ENCODE results near the gene ATXN7L1. TPM values are rescaled to one million over a fixed set of nuclear protein-coding genes. Genes with fewer than 3 reads are reported as not detected.
"Not testable (repeated sequence)": the region's sequence is repeated elsewhere in the genome, so short reads cannot be mapped to it uniquely, and the experiment has no call there.

The ATXN7L1 gene
- polyA plus RNA-seq, 4 donors, result 8.4 to 13.7 (median 11.8) TPM

- no peak for DNase-seq (ENCODE audit: low read depth in 4 of 4, low spot score in 2 of 4)
Observed at GRCh38 chr7:105862276-105862675, 14.1 kb downstream of the ATXN7L1 start.

GRCh38 chr7:105861224-105861623 lies 15.2 kb downstream of the ATXN7L1 start:
- no peak for DNase-seq (ENCODE audit: low read depth in 4 of 4, low spot score in 2 of 4)

DNA sequence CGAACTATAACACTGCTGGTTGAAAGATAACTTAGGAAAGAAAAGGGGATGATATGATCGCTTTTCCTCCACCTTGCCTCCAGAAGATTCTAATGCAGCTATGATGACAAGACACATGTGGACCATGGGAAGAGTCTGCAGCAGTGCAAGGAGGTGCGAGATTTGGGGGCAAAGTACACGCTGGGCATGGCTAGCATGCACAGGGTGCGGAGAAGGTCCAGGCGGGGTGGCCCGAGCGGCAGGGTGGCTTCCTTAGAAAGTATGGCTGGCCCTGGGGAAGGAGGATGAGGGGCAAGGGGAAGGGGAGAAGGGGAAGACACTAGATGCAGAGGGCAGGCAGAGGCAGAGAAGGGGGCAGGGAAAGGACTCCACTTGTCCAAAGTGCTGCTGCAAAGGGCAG lies 15.6 kb downstream of the ATXN7L1 start:
- DNase-seq (ENCODE audit: low read depth in 4 of 4, low spot score in 2 of 4), result no peak

DNA sequence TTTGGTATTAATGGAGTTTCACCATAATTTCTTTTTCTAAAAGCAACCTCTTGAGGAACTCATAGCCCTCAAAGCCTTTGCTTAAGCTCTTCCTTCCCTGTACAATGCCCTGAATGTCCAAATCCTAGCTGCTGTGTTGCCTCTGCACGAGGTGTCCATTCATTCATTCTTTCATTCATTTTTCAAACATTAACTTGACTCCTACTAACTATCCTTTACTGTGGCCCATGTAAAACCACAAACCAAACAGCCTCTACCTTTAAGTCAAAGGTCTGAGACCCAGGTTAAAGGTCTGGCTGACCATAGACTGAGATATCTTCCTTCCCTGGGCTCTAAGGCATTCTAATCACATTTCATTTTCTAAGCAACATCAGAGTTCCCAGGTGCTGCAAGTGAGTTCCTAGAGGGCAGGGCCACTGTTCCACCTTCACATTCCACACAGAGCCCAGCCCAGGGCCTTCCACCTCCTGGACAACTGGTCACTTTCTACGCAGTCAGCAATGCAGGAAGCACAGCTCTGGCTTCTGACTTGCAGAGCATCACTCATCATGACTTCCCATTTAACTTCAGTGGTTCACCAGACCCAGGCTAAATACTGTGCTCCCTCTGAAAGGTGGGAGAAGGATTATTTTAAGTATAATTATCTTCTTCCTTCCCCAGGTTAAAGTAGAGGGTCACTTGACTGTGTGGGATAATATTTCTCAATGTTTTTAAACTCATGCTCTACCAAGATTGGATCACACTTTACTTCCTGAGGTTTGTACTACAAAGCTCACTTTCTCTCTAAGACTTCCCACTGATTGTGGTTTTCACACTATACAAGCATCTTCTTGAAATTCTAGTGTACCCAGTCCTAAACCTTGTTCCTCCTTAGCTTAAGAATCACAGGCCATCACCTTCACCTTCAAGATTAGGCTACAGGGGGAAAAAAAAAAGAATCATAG lies 19.1 kb downstream of the ATXN7L1 start:
- no peak for DNase-seq (ENCODE audit: low read depth in 4 of 4, low spot score in 2 of 4)

- DNase-seq (ENCODE audit: low read depth in 4 of 4, low spot score in 2 of 4), result no peak
Observed at GRCh38 chr7:105854498-105854897, 21.9 kb downstream of the ATXN7L1 start.

GRCh38 chr7:105853931-105854419 lies 22.4 kb downstream of the ATXN7L1 start:
- DNase-seq (ENCODE audit: low read depth in 4 of 4, low spot score in 2 of 4), result peak in 3 of 4 donors; percentile 26 to 53 (median 28)

- DNase-seq (ENCODE audit: low read depth in 4 of 4, low spot score in 2 of 4), result no peak
Observed at GRCh38 chr7:105851064-105851463, 25.3 kb downstream of the ATXN7L1 start.

DNA sequence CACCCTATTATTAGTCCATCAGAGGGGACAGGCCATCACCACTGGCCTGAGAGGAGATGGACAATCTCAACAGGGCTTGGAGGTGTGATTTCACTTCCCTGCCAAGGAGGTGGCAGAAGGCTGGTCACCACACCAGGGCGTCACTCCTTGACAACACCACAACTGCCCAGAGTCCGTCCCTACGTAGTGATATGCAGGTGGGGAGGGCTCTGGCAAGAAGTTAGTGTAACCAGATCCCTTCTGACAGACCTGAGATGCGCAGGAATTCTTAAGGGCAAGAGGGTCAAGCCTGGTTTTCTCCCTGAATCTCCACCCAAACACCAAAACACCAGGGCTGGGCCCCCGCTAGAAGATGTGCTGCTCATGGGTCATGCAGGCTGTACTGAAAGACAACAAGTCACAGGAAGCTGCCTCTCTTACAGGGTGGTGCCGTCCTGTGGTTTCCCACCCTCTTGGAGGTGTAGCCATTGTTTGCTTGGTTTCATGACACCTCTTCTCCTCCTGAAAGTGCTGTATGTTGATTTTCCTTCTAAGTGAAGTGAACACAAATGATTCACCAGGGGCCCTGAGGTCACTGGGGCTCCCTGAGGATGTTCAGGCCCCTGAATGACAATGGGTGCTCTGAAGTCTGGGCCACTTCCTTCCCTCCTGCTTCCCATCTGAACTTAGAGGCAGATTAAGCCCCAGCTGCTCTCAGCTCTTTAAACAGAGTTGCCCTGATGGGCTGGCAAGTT lies 27.1 kb downstream of the ATXN7L1 start:
- no peak for DNase-seq (ENCODE audit: low read depth in 4 of 4, low spot score in 2 of 4)

DNA sequence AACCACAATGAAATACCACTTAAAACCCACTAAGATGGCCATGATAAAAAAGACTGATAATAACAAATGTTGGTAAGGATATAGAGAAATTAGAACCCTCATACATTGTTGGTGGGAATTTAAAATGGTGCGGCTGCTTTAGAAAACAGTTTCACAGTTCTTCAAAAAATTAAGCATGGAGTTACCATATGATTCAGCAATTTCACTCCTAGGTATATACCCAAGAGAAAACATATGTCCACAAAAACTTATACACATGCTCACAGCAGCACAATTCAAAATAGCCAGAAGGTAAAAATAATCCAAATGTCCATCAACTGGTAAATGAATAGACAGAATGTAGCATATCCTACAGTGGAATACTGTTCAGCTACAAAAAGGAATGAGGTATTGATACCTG lies 30.0 kb downstream of the ATXN7L1 start:
- no peak for DNase-seq (ENCODE audit: low read depth in 4 of 4, low spot score in 2 of 4)

- DNase-seq (ENCODE audit: low read depth in 4 of 4, low spot score in 2 of 4), result not testable (repeated sequence)
Observed at GRCh38 chr7:105844681-105845080, 31.7 kb downstream of the ATXN7L1 start.

GRCh38 chr7:105841866-105842265 lies 34.5 kb downstream of the ATXN7L1 start:
- no peak for DNase-seq (ENCODE audit: low read depth in 4 of 4, low spot score in 2 of 4)

DNA sequence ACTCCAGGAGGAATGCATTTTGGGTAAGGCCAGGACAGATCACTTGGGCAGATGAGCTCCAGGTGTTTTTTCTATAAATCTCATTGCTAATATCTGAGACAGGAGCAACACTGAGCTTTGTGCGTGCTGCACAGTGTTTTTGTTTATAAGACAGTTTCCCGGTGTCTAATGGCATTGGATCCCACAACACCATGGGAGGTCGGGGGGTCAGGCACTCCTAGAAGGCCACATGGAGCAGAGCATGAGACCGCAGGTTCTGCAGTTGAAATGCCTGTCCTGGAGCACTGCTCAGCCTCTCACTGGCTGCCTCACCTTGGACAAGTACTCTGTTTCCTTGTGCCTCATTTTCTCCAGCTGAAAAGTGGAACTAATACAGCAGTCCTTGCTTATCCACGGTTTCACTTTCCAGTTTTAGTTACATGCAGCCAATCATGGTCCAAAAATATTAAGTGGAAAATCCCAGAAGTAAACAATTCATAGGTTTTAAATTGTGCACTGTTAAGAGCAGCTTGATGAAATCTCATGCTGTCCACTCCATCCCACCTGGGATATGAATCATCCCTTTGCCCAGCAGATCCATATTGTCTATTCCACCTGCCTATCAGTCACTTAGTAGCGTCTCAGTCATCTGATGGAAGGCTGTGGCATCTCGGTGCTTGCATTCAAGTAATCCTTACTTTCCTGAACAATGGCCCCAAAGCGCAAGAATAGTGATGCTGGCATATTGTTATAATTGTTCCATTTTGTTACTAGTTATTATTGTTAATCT lies 35.2 kb downstream of the ATXN7L1 start:
- DNase-seq (ENCODE audit: low read depth in 4 of 4, low spot score in 2 of 4), result no peak

DNA sequence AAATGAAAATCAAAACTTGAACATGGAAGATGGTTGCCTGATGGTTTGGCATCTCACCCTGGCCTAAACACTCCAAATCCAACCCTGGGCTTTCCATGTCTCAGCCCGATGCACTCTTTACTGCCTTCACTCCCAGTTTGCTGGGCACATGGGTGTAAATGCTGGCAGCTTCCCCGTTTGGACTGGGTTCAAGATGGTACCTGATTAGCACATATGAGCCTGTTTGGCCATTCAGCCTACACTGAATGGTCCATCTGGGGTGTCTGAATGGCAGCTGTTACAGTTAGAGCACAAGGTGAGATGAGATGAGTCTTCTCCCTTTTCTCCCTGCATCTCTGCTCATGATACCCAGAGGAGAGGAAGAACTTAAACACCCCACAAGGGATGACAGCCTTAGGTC lies 37.1 kb downstream of the ATXN7L1 start:
- DNase-seq (ENCODE audit: low read depth in 4 of 4, low spot score in 2 of 4), result no peak

DNA sequence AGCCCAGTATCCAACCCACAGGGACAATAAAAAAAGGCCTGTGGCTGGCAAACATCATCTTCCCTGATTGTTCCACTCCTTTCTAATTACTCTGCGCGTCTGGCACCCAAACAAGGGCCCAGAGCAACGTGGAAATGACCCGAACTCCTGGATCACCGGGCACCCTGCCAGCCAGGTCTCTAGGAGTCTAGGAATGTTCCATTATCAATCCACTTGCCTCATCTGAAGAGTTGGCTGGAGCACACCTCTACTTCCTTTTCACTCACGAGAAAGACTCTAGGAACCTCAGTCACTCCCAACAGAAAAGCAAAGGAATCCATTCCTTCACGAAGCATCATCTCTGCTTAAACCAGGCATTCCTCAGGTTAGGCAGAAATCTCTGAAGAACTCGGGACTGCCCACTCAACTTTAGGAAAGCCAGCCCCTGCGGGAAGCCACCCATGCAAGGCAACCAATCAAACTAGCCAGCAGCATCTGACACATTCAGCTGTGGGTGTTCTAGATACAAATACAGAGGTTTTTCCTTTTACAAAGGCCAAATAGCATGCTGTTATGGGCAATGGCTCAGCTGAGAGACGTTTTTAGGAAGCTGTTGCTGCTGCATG lies 37.7 kb downstream of the ATXN7L1 start:
- no peak for DNase-seq (ENCODE audit: low read depth in 4 of 4, low spot score in 2 of 4)

DNA sequence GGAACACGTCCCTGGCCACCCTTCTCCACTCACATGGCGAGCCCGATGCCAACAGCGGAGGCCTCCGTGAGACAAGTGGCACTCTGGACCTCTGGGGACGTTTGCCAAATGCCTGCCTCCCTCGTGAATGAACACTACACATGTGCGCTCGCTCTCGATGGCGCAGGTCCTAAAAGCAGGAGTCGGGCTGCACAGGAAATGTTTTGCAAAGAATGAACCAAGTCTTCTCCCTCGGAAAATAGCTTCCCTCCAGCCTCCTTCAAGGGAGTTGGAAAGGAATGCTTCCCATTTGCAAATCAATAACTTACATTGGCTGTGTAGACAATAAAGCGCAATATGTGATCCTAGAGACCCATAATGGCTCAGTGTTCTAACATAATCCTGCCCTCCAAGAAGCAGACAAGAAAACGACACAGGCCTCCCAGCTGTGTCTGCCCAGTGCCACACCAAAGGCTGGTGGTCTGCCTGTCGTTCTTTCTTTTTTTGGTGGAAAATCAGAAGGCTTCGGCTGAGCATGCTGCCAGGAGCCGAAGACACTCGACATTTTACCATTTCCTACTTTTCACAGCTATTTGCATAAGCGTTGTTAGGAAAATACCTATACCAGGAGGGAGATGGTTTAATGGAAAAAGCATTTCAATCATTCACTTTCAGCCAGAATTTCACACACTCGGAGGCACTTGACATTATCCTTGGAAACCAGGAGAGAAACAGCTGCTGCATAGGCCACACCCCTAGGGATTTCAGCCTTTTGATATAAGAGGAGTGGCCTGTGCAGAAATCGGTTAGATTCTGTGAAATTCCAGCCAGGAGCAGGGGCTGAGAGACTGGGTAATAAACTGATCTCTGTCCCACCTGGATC lies 38.4 kb downstream of the ATXN7L1 start:
- DNase-seq (ENCODE audit: low read depth in 4 of 4, low spot score in 2 of 4), result no peak

DNA sequence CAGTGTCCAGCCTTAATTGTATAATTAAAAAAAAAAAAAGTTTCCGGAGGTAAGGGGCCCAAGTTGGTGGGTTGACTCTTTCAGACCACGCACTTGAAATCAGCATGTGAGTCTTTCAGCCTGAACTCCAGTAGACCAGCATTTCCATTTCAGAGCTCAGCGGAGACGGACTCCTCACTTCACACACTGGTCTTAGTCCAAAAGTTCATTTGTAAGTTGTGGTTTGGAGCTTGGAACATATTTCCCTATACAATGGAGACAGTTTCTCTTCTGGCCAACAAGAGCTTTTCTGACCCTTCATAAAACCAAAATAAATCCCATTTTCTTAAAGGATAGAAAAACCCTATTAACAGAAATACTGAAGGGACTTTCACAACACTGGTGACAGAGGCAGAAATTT lies 41.0 kb downstream of the ATXN7L1 start:
- DNase-seq (ENCODE audit: low read depth in 4 of 4, low spot score in 2 of 4), result no peak

- no peak for DNase-seq (ENCODE audit: low read depth in 4 of 4, low spot score in 2 of 4)
Observed at GRCh38 chr7:105831824-105832535, 44.4 kb downstream of the ATXN7L1 start.

GRCh38 chr7:105831302-105831620 lies 45.1 kb downstream of the ATXN7L1 start:
- no peak for DNase-seq (ENCODE audit: low read depth in 4 of 4, low spot score in 2 of 4)

All from left renal cortex interstitium (tissue), 4 donors.